HCT116 (cell line): ENCODE measurements around the gene FAM110A. TPM values are rescaled to one million over a fixed set of nuclear protein-coding genes. Genes with fewer than 3 reads are reported as not detected.

ENCODE experiments used
- ATAC-seq: fragments of 200-7000 bp; cut with Tn5 transposase; 2 replicates; pipeline ENCODE4 v1.9.1; 2020; ENCODE audit warnings: mild to moderate bottlenecking, moderate library complexity
- BruUV-seq: library from RNA; stranded (reverse); fragments of 400-500 nt; replicated peaks from 2 replicates; lab custom pipeline; 2021; lab: Mats Ljungman, UMichigan
- CTCF ChIA-PET: fragments of 300-600 bp; sonication (Branson Sonifier 250); formaldehyde crosslinking; loops from one replicate; lab custom pipeline; 2021; ENCODE audit warnings: antibody characterized with exemption; lab: Charles Lee
- POLR2A ChIA-PET: fragments of 300-600, 350-600 bp; sonication (Branson Sonifier 250); formaldehyde crosslinking; loops from one replicate; lab custom pipeline; 2021; ENCODE audit warnings: antibody characterized with exemption; lab: Charles Lee
- RAD21 ChIA-PET, 2 experiments: fragments of 300-600 bp; sonication (Branson Sonifier 250); formaldehyde crosslinking; loops; one replicate each; lab custom pipeline; 2023; ENCODE audit warnings: low total read pairs in 2 of 2; ENCODE audit not compliant: uncharacterized antibody in 2 of 2, unreplicated experiment in 2 of 2, low non-redundant PET in 1 of 2; lab: Charles Lee
- DNase-seq: peaks from one replicate; pipeline ENCODE4 v3.0.0-alpha.2; 2010; ENCODE audit warnings: low read depth, low spot score
- H2AFZ ChIP-seq: fragments of 200-600 bp; shearing (Covaris generic), sonication (generic); 2 replicates; pipeline ENCODE4 v1.6.1; 2017; ENCODE audit warnings: low read depth, mixed run types, mixed read lengths, antibody characterized with exemption, low read length; ENCODE audit not compliant: poor library complexity, severe bottlenecking
- H3K27ac ChIP-seq: 2 replicates; pipeline ENCODE4 v1.5.1; 2012; ENCODE audit warnings: low read depth, low read length
- H3K27me3 ChIP-seq: fragments of 200-600 bp; sonication (generic); 2 replicates; pipeline ENCODE4 v1.6.1; 2016; ENCODE audit warnings: mixed run types, low read length, mixed read lengths; ENCODE audit not compliant: insufficient read depth
- H3K36me3 ChIP-seq, 2 experiments: fragments of 200-500 bp in 1 of 2; fragments of 200-600 bp in 1 of 2; sonication (Bioruptor generic) in 1 of 2; sonication (generic) in 1 of 2; 2 replicates each; pipeline versions ENCODE4 v1.5.1 to v1.6.1; 2014 to 2016; ENCODE audit warnings: low read length in 2 of 2, inconsistent platforms in 1 of 2, mixed read lengths in 1 of 2, mixed run types in 1 of 2; ENCODE audit not compliant: insufficient read depth in 2 of 2, control insufficient read depth in 1 of 2
- H3K4me1 ChIP-seq, 2 experiments: fragments of 200-600 bp in 1 of 2; sonication (generic) in 1 of 2; 2 replicates each; pipeline versions ENCODE4 v1.5.1 to v1.6.1; 2012 to 2017; ENCODE audit warnings: low read length in 2 of 2, inconsistent platforms in 1 of 2, mild to moderate bottlenecking in 1 of 2, mixed read lengths in 1 of 2, mixed run types in 1 of 2, moderate library complexity in 1 of 2; ENCODE audit not compliant: insufficient read depth in 2 of 2, control insufficient read depth in 1 of 2
- H3K4me2 ChIP-seq: fragments of 200-600 bp; sonication (generic); 2 replicates; pipeline ENCODE4 v1.6.1; 2017; ENCODE audit warnings: mixed run types, low read length, mixed read lengths
- H3K4me3 ChIP-seq, 2 experiments: fragments of 200-600 bp in 1 of 2; sonication (generic) in 1 of 2; replicated peaks in 1 of 2; 2 replicates each; pipeline ENCODE4 v1.5.1; 2011 to 2016; ENCODE audit warnings: low read length in 2 of 2, control low read depth in 1 of 2, low read depth in 1 of 2, mild to moderate bottlenecking in 1 of 2, mixed read lengths in 1 of 2, mixed run types in 1 of 2
- H3K79me2 ChIP-seq: fragments of 200-600 bp; sonication (generic); 2 replicates; pipeline ENCODE4 v1.6.1; 2017; ENCODE audit warnings: mild to moderate bottlenecking, mixed run types, low read length, moderate library complexity, mixed read lengths; ENCODE audit not compliant: insufficient read depth
- H3K9ac ChIP-seq: fragments of 200-600 bp; sonication (generic); 2 replicates; pipeline ENCODE4 v1.6.1; 2016; ENCODE audit warnings: low read length, mixed read lengths
- H3K9me2 ChIP-seq: fragments of 200-600 bp; sonication (generic), shearing (Covaris generic); 2 replicates; pipeline ENCODE4 v1.6.1; 2017; ENCODE audit warnings: mixed run types, mild to moderate bottlenecking, moderate library complexity; ENCODE audit not compliant: insufficient read depth
- H3K9me3 ChIP-seq, 2 experiments: fragments of 200-500 bp in 1 of 2; fragments of 200-600 bp in 1 of 2; sonication (Bioruptor generic) in 1 of 2; sonication (generic) in 1 of 2; 2 replicates each; pipeline ENCODE4 v1.6.1; 2014 to 2017; ENCODE audit warnings: low read length in 2 of 2, mixed read lengths in 2 of 2, inconsistent platforms in 1 of 2, low read depth in 1 of 2, mild to moderate bottlenecking in 1 of 2, mixed run types in 1 of 2, moderate library complexity in 1 of 2; ENCODE audit not compliant: control insufficient read depth in 1 of 2, insufficient read depth in 1 of 2
- H4K20me1 ChIP-seq: fragments of 200-600 bp; sonication (generic), shearing (Covaris generic); 2 replicates; pipeline ENCODE4 v1.6.1; 2017; ENCODE audit warnings: mixed run types, mild to moderate bottlenecking, moderate library complexity; ENCODE audit not compliant: insufficient read depth
- CBX3 ChIP-seq: IDR thresholded peaks from 2 replicates; pipeline ENCODE4 v1.6.1; 2012; ENCODE audit warnings: low read depth
- EZH2phosphoT487 ChIP-seq: fragments of 200-600 bp; IDR thresholded peaks from 2 replicates; pipeline ENCODE4 v1.6.1; 2018; ENCODE audit warnings: antibody characterized with exemption, borderline replicate concordance
- YY1 ChIP-seq: IDR thresholded peaks from 2 replicates; pipeline ENCODE4 v1.6.1; 2011; ENCODE audit warnings: low read length, low read depth, moderate library complexity, mild to moderate bottlenecking; ENCODE audit not compliant: insufficient replicate concordance; ENCODE audit errors: extremely low read depth
- ZFX ChIP-seq: fragments of 450-650 bp; IDR thresholded peaks from 2 replicates; pipeline ENCODE4 v1.6.1; 2017
- intact Hi-C: fragments of 100-400 bp; cut with micrococcal nuclease; formaldehyde crosslinking; loops from 2 replicates; pipeline ENCODE4 v1.10.0; 2022
- total RNA-seq: library from RNA; stranded (reverse); gene quantifications from one replicate; pipeline ENCODE4 v1.2.1, GENCODE V29; 2021; ENCODE audit not compliant: unreplicated experiment
- TF ChIP-seq, protein P1 (sequence below), 3 experiments: fragments of 200-600 bp in 1 of 3; sonication (generic) in 1 of 3; IDR thresholded peaks in 2 of 3; conservative IDR thresholded peaks in 1 of 3; 2 replicates each; pipeline ENCODE4 v1.5.1; 2012 to 2017; ENCODE audit warnings: low read depth in 2 of 3, low read length in 2 of 3, antibody characterized with exemption in 1 of 3, borderline replicate concordance in 1 of 3, control low read depth in 1 of 3, mild to moderate bottlenecking in 1 of 3, mixed read lengths in 1 of 3, mixed run types in 1 of 3, moderate library complexity in 1 of 3; ENCODE audit not compliant: insufficient read depth in 1 of 3

The FAM110A gene
- total RNA-seq, 1 experiment from 2014 or later, result 26.4 TPM

DNA sequence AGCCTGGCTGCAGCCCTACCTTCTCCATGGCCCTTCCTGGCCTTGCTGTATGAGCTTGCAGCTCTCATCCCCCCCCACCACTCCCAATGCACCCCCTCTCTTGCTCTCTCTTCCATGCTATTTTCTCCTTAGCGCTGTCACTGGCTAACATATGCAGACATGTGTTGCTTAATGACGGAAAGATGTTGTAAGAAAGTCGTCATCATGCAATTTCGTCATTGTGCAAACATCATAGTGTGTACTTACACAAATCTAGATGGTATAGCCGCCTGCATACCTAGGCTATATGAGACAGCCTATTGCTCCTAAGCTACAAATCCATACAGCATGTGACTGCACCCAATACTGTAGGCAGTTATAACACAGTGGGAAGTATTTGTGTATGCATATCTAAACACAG, 55.6 kb downstream of the FAM110A start:
- no peak for TF ChIP-seq ZFX
- DNase-seq (no peak), ATAC-seq (no peak)
- no peaks in the 10 kb centered on the region for H3K27me3 ChIP-seq
- intact Hi-C loops, result no loop called here
- no peaks in the 10 kb centered on the region for H4K20me1 ChIP-seq
- no peak overlapping the region for H3K9ac ChIP-seq
- H3K4me2 ChIP-seq, result no peak overlapping the region
- no peaks in the 10 kb centered on the region for H3K9me2 ChIP-seq
- no peak overlapping the region for H2AFZ ChIP-seq
- no peaks in the 10 kb centered on the region for H3K4me1 ChIP-seq
- H3K36me3 ChIP-seq, result no peaks in the 10 kb centered on the region
- no peak overlapping the region for H3K4me3 ChIP-seq
- CTCF ChIA-PET, result no interaction called here
- H3K9me3 ChIP-seq, result no peaks in the 10 kb centered on the region
- no TSS peak for BruUV-seq
- RAD21 ChIA-PET, result no interaction called here
- H3K79me2 ChIP-seq, result no peaks in the 10 kb centered on the region
- POLR2A ChIA-PET, result no interaction called here
- H3K27ac ChIP-seq, result no peak overlapping the region

- no TSS peak for BruUV-seq
- Histone ChIP-seq H2AFZ (no peak overlapping the region), H3K79me2 (no peaks in the 10 kb centered on the region), H3K4me3 (no peak overlapping the region), H3K9me3 (no peaks in the 10 kb centered on the region), H3K27ac (no peak overlapping the region), H3K9ac (no peak overlapping the region), H3K36me3 (no peaks in the 10 kb centered on the region), H3K4me2 (no peak overlapping the region), H3K27me3 (no peaks in the 10 kb centered on the region), H3K4me1 (no peaks in the 10 kb centered on the region), H3K9me2 (no peaks in the 10 kb centered on the region), H4K20me1 (no peaks in the 10 kb centered on the region)
- no peak for DNase-seq
- CTCF ChIA-PET, result no interaction called here
- RAD21 ChIA-PET, result no interaction called here
- POLR2A ChIA-PET, result no interaction called here
- TF ChIP-seq, protein P1, sequence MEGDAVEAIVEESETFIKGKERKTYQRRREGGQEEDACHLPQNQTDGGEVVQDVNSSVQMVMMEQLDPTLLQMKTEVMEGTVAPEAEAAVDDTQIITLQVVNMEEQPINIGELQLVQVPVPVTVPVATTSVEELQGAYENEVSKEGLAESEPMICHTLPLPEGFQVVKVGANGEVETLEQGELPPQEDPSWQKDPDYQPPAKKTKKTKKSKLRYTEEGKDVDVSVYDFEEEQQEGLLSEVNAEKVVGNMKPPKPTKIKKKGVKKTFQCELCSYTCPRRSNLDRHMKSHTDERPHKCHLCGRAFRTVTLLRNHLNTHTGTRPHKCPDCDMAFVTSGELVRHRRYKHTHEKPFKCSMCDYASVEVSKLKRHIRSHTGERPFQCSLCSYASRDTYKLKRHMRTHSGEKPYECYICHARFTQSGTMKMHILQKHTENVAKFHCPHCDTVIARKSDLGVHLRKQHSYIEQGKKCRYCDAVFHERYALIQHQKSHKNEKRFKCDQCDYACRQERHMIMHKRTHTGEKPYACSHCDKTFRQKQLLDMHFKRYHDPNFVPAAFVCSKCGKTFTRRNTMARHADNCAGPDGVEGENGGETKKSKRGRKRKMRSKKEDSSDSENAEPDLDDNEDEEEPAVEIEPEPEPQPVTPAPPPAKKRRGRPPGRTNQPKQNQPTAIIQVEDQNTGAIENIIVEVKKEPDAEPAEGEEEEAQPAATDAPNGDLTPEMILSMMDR (IDR thresholded peaks at IDR 0.05 in 2 of 3, conservative IDR thresholded peaks at IDR 0.05 in 1 of 3; ENCODE audit: borderline replicate concordance in 1 of 3, insufficient read depth in 1 of 3, low read depth in 2 of 3, low read length in 2 of 3), result no peak
- TF ChIP-seq CBX3, result no peak
- TF ChIP-seq YY1, result no peak
- TF ChIP-seq EZH2phosphoT487, result no peak
- intact Hi-C loops, result no loop called here
- no peak for ATAC-seq
These were observed 56.5 kb downstream of the FAM110A start for GRCh38 chr20:889932-890463.
